Transverse colon (tissue), 4 donors: ENCODE data around the gene TBC1D2B. TPM values are rescaled to one million over a fixed set of nuclear protein-coding genes. Genes with fewer than 3 reads are reported as not detected.

ENCODE experiments used
- DNase-seq: peaks from one replicate; pipeline ENCODE4 v3.0.0-alpha.2; 2019
- H3K27ac ChIP-seq, 4 donors: fragments of 200-600 bp; sonication (generic); 2 replicates each; pipeline ENCODE4 v1.5.1; 2016 to 2018; ENCODE audit warnings: inconsistent platforms in 4 of 4
- H3K27me3 ChIP-seq: fragments of 200-600 bp; sonication (generic); 2 replicates; pipeline ENCODE4 v1.5.1; 2017; ENCODE audit warnings: inconsistent platforms
- H3K36me3 ChIP-seq, 4 donors: fragments of 200-600 bp; sonication (generic); 2 replicates each; pipeline ENCODE4 v1.5.1; 2017 to 2019; ENCODE audit warnings: inconsistent platforms in 4 of 4
- H3K4me1 ChIP-seq, 4 donors: fragments of 200-600 bp; sonication (generic); 2 replicates each; pipeline ENCODE4 v1.5.1; 2017 to 2020; ENCODE audit warnings: inconsistent platforms in 4 of 4
- H3K4me3 ChIP-seq, 4 donors: fragments of 200-600 bp; sonication (generic); 1 replicate in 1 of 4; 2 replicates in 3 of 4; pipeline versions ENCODE4 v1.5.1 to v1.6.1; 2017 to 2019; ENCODE audit warnings: inconsistent platforms in 4 of 4
- H3K9me3 ChIP-seq, 2 donors: fragments of 200-600 bp; sonication (generic); 2 replicates each; pipeline ENCODE4 v1.5.1; 2017 to 2019; ENCODE audit warnings: inconsistent platforms in 2 of 2
- EP300 ChIP-seq: sonication (generic); formaldehyde crosslinking; IDR thresholded peaks from one replicate; pipeline ENCODE4 v1.6.1; 2017; ENCODE audit warnings: antibody characterized with exemption, low read depth
- POLR2A ChIP-seq: fragments of 450-650 bp; IDR thresholded peaks from one replicate; pipeline ENCODE4 v1.6.1; 2016; ENCODE audit warnings: antibody characterized with exemption, mild to moderate bottlenecking, moderate library complexity
- POLR2AphosphoS5 ChIP-seq, 3 donors: sonication (generic); formaldehyde crosslinking; IDR thresholded peaks; one replicate each; pipeline ENCODE4 v1.6.1; 2016; ENCODE audit warnings: antibody characterized with exemption in 3 of 3
- WGBS, 2 donors: methylation state at CpG; one replicate each; pipeline ENCODE4 v1.1.5; 2018; ENCODE audit warnings: low coverage in 1 of 2; 5-methylcytosine and 5-hydroxymethylcytosine counted together
- in situ Hi-C, 4 donors: fragments of 200-750 bp; cut with MboI; loops; one replicate each; pipeline versions ENCODE4 v1.15.0 to v1.15.1; 2017; ENCODE audit warnings: low sequenced_read_pairs in 3 of 4, low pct_ligation_motif_present in 1 of 4, low pct_unique_long_range_greater_than_20kb in 1 of 4
- intact Hi-C: fragments of 100-400 bp; cut with DNase I; formaldehyde crosslinking; loops from one replicate; pipeline ENCODE4 v1.15.1; 2023; ENCODE audit warnings: low total_unique reads
- total RNA-seq, 4 donors: library from RNA; depleted of rRNA; stranded (reverse); fragments of >200 nt; gene quantifications; one replicate each; pipeline ENCODE4 v1.1.0, GENCODE V29; 2016
- TF ChIP-seq, protein P1 (sequence below), 5 experiments: fragments of 200-600 bp in 3 of 5; fragments of 450-650 bp in 2 of 5; sonication (generic) in 3 of 5; IDR thresholded peaks; 1 replicate in 2 of 5; 2 replicates in 3 of 5; pipeline ENCODE4 v1.5.1; 2016 to 2017; ENCODE audit warnings: antibody characterized with exemption in 5 of 5, inconsistent platforms in 3 of 5, mild to moderate bottlenecking in 2 of 5, moderate library complexity in 1 of 5

The TBC1D2B gene
- total RNA-seq, 4 donors from 2014 or later, result 40.4 to 62.6 (median 53.8) TPM

DNA sequence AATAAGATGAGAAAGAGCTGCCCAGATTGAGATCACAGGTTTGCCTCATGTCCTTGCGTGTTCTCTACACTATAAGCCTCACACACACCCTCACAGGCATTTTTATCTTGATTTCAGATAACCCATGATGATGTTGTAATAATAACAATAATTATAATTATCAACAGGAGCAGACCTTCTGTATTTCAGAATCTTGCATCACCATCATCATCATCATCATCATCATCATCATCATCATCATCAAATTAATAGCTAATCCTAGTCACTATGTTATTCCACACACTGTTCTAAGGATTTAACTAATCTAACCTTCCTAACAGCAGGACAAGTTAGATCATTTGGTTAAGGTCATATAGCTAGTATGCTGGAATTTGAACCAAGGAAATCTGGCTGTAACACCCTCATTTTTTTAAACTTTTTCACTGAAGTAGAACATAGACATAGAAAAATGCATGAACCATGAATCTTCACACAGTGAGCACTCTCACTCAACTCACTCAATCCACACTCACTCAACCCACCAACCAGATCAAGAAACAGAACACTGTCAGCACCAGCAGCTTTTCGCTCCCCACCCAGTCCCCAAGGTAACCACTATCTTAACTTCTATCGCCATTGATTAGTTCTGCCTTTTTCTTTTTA, 13.0 kb upstream of the TBC1D2B start:
- Histone ChIP-seq H3K4me1 (peaks cover 0 to 39% (median 25%) of the 10 kb centered on the region in 4 donors), H3K4me3 (no peak overlapping the region), H3K27me3 (no peaks in the 10 kb centered on the region), H3K27ac (no peak overlapping the region), H3K9me3 (no peaks in the 10 kb centered on the region), H3K36me3 (no peaks in the 10 kb centered on the region)
- in situ Hi-C loops, result loop anchor here in 1 of 4 donors (10.0 kb wide), 1 partner anchor 86 kb away; no protein-coding TSS in a partner anchor
- intact Hi-C loops, result no loop called here
- TF ChIP-seq, protein P1, sequence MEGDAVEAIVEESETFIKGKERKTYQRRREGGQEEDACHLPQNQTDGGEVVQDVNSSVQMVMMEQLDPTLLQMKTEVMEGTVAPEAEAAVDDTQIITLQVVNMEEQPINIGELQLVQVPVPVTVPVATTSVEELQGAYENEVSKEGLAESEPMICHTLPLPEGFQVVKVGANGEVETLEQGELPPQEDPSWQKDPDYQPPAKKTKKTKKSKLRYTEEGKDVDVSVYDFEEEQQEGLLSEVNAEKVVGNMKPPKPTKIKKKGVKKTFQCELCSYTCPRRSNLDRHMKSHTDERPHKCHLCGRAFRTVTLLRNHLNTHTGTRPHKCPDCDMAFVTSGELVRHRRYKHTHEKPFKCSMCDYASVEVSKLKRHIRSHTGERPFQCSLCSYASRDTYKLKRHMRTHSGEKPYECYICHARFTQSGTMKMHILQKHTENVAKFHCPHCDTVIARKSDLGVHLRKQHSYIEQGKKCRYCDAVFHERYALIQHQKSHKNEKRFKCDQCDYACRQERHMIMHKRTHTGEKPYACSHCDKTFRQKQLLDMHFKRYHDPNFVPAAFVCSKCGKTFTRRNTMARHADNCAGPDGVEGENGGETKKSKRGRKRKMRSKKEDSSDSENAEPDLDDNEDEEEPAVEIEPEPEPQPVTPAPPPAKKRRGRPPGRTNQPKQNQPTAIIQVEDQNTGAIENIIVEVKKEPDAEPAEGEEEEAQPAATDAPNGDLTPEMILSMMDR (IDR thresholded peaks at IDR 0.05), result no peak
- TF ChIP-seq POLR2AphosphoS5 (IDR thresholded peaks at IDR 0.05) (no peak), POLR2A (no peak)
- peak; percentile 2 for DNase-seq
- 95% methylated on average over 3 of the region's 3 CpGs for WGBS, 2 donors

DNA sequence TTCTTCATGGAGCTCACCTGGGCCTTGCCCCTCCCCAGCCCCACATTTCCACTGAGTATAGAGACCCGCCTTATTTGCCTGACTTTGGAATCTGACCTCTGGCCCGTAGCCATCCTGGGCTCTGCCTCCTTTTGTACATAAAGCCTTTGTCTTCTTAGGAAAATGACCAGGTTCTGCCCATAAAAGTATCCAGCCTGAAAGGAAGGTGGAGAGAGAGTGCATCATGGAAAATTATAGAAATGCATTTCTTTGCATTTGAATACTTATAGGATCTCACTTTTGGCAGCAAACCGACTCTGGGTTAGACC, 11.2 kb upstream of the TBC1D2B start:
- peaks cover 0 to 47% (median 38%) of the 10 kb centered on the region in 4 donors for H3K4me1 ChIP-seq
- in situ Hi-C loops, result no loop called here
- no peaks in the 10 kb centered on the region for H3K27me3 ChIP-seq
- H3K9me3 ChIP-seq, result no peaks in the 10 kb centered on the region
- 39 to 56% methylated on average over 2 to 3 of the region's 3 CpGs for WGBS, 2 donors
- H3K36me3 ChIP-seq, result no peaks in the 10 kb centered on the region
- TF ChIP-seq POLR2AphosphoS5 (IDR thresholded peaks at IDR 0.05) (peak in 1 of 3 donors; percentile 28), POLR2A (no peak), EP300 (no peak)
- TF ChIP-seq, protein P1 (IDR thresholded peaks at IDR 0.05), result no peak
- H3K4me3 ChIP-seq, result no peak overlapping the region
- peak overlapping the region; percentile 53 to 75 (median 70) for H3K27ac ChIP-seq
- intact Hi-C loops, result no loop called here
- DNase-seq, result peak; percentile 80

DNA sequence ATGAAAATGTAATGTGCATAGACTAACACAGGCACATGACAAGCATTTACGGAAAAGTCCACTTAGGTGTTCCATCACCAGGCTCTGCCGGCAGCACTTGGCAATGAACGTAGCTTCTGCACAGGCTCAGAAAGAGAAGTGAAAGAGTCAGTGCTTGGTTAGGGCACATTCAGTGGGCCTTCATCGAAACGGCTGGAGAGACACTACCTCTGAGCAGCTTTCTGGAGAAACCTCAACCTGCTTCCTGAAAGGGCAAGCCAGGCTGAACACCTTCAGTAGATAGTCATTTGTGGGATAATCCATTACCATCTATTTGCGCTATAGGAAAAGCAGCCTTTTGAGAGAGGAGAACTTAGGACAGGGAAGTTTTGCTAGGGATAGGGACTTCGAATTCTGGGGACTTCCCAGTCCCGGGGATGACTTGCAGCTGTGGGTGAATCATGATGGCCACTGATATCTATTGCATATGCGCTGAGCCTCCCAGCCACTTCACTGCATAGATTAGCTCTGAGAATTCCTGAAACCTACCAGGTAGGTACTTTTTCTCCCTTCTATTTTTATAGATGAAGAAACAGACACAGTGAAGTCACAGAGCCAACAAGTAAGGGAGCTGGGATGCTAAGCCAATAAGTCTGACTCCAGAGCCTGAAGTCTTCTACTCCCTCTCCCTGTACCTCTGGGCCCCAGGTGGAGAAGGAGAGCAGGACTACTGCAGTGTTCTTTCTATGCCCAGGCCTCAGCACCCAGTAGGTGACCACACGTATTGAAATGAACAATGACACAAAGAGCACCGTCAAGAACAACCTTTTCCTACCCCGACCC, 10.7 kb upstream of the TBC1D2B start:
- H3K4me3 ChIP-seq, result no peak overlapping the region
- in situ Hi-C loops (no loop called here), intact Hi-C loops (no loop called here)
- no peaks in the 10 kb centered on the region for H3K9me3 ChIP-seq
- 56% methylated on average over 12 of the region's 12 CpGs; no CpG with 5 or more reads in 1 of the 2 donors for WGBS, 2 donors
- peak overlapping the region; percentile 53 to 75 (median 70) for H3K27ac ChIP-seq
- TF ChIP-seq POLR2AphosphoS5 (IDR thresholded peaks at IDR 0.05), result no peak
- no peak for TF ChIP-seq EP300
- TF ChIP-seq, protein P1 (IDR thresholded peaks at IDR 0.05), result no peak
- no peak for TF ChIP-seq POLR2A
- H3K36me3 ChIP-seq, result no peaks in the 10 kb centered on the region
- no peaks in the 10 kb centered on the region for H3K27me3 ChIP-seq
- H3K4me1 ChIP-seq, result peaks cover 0 to 51% (median 43%) of the 10 kb centered on the region in 4 donors
- peak; percentile 35 for DNase-seq

DNA sequence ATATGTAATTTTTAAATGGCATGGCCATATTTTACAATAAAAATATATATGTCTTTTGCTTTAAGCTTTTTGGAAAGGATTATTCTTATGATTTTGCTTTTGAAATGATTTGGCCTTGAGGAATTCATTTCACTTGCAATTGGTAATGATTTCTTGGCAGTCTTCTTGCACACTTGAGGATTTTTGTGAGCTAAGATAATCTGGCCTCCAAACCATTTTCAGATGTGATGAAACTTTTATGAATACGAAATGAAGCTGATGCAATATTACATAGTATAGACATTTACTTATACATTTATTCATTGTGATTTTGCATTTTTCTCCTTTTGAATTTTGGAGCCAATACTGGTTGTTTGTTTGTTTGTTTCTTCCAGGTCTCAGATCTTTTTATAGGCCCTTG, 8.4 kb upstream of the TBC1D2B start:
- no peak overlapping the region for H3K4me3 ChIP-seq
- no peaks in the 10 kb centered on the region for H3K36me3 ChIP-seq
- H3K27ac ChIP-seq, result no peak overlapping the region
- WGBS, 2 donors, result 73 to 100% methylated on average over 1 of the region's 1 CpG
- TF ChIP-seq EP300, result no peak
- no peak for TF ChIP-seq POLR2A
- TF ChIP-seq POLR2AphosphoS5 (IDR thresholded peaks at IDR 0.05), result no peak
- TF ChIP-seq, protein P1 (IDR thresholded peaks at IDR 0.05), result no peak
- in situ Hi-C loops, result no loop called here
- peaks cover 9 to 55% (median 43%) of the 10 kb centered on the region in 4 donors for H3K4me1 ChIP-seq
- no peak for DNase-seq
- intact Hi-C loops, result no loop called here
- no peaks in the 10 kb centered on the region for H3K9me3 ChIP-seq
- H3K27me3 ChIP-seq, result no peaks in the 10 kb centered on the region
